ENCODE measurements around the gene RPS26. TPM values are rescaled to one million over a fixed set of nuclear protein-coding genes. Genes with fewer than 3 reads are reported as not detected.

Gene RPS26
- total RNA-seq (2022; extraction: Qiagen RNA extraction; ENCODE audit: low read depth), result 641 to 1,011 TPM (median 739 TPM) in 5 replicates

DNA sequence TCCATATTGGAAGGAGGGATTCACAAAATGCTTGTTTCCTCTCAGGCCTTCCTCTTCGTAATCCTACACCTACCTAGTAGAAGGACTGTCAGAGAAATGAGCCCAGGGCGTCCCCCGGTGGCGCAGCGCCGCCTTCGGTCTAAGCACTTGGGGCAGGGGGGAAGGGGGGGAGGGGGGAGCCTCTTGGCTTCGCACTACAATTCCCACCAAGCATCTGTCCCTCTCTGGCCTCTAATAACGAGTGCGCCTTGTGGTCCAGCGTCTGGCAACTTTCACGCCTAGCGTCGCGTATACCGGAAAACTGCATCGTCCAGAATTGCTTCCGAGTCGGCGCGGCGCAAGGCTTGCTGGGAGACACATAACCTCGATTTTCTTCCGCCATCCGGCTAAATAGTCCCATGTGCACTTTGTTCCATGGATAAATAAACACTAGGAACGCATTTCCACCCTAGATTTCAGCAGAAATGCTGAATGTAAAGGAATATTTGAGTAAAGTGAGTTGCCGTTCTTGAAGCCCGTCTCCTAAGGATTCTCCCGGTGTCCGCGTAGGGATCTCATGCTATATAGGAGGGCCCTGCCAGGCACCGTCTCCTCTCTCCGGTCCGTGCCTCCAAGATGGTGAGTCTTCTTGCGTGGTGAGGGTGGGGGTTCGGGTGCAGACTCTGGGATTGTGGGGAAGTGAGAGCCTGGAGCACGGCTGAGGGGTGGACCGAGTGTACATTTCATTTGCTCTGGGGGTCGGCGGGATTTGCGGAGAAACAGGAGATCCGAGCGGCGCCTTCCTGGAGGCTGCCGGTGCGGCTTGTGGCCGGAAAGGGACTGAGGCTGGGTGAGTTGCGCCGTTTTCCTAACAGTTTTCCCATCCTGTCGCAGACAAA is at the start of gene RPS26:
RPS26 (plus strand) TSS at position 367 of the 878 bp plus-strand sequence; CDS start at position 616, 249 bp downstream.

DNA sequence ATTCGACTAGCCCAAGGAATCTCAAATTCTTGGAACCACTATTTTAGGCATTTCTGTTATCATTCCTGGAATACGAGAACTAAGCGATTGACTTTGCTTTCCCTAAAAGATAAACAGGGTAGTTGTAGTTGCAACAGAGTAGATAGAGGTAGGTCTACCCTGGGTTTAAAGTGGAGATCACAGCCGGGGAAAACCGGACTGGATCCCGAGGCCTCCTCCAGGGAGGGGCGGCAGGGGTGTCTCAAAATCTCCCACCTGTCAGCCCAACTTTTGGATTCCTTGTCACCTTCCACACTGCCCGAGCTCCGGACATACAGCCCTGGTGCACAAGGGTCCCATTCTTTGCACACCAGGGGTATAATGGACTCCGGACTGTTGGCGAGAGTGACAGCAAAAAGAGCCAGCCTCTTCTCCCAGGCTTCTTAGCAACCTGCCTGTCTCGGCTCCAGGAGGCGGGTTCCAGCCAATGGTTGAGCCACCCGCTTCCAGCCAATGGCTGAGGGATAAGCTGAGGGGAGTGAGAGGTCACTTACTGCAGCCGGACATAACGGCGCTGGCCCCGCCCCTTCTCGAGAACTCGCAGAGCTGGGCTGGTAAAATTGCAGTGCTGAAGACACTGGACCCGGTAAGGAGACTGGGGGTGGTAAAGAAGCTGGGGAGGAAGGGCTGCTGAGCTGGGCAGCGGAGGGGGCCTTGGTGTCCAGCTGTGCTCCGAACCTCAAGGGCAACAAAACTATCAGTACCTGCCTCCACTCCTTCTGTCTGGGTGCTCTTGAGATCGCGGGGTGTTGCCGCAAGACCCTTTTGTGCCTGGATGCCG is 44.8 kb upstream of the RPS26 start, which contains the start of gene SUOX:
SUOX (plus strand) TSS at position 562 of the 820 bp plus-strand sequence. CDS start 4,946 bp downstream, outside the sequence.

DNA sequence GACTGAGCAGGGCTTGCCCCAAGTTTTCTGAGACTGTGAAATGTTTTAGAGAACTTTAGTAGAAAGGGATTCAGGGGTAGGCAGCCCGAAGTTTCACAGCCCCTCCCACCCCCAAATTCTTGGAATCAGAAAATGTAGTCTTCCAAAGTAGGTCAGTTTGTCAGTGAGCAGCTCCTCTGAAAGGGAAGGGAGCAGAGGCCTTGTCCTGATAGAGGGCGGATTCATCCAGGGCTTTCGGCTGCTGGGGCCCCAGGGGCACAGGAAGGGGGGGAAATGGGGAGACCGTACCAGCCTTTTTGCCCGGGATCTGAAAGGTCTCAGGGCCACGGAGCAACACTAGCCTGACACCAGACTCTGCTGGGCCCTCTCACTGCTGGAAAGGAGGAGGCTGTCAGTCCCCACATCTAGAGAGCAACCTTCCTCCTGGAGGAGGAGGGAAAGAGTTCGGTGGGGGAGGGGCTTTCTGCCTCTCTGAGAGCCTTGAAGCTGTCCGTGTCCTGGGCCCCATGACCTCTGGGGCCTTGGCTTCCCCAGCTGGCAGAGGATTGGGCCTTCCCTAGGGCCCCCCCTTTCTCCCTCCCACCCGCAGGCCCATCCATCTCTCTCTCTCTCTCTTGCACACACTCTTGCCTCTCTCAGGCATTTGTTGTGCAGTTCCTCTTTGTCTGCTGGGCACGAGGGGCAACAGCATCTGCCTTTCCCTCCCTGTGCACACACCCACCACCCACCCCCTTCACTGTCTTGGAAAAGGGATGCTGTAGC is 21.1 kb upstream of the RPS26 start, which contains the start of gene IKZF4:
IKZF4 (plus strand) TSS at position 621 of the 762 bp plus-strand sequence. CDS start 451 bp downstream, outside the sequence.

DNA sequence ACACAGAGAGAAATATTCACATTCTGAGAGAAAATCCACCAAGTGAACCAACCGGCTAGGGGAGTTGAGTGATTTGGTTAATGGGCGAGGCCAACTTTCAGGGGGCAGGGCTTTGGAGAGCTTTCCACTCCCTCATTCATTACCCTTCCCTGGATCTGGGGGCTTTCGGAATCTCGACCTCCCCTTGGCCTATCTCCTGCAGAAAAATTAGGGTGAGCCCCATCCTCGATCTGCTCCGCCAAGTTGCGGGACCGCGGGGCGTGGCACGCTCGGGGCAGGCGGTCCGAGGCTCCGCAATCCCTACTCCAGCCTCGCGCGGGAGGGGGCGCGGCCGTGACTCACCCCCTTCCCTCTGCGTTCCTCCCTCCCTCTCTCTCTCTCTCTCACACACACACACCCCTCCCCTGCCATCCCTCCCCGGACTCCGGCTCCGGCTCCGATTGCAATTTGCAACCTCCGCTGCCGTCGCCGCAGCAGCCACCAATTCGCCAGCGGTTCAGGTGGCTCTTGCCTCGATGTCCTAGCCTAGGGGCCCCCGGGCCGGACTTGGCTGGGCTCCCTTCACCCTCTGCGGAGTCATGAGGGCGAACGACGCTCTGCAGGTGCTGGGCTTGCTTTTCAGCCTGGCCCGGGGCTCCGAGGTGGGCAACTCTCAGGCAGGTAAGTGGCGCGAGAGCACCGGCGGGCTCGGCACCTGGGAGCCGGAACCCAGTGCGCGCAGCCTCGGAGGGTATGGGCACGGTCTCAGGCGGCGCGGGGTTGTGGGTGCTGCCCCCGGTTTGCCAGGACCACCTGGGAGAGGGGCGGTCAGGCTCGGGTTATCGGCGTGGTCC is 38.2 kb downstream of the RPS26 start, which contains the start of gene ERBB3:
ERBB3 (plus strand) TSS at position 443 of the 833 bp plus-strand sequence; CDS start at position 579, 136 bp downstream.

Other genes starting within 250 kb of the RPS26 start
- 87.8 to 151 TPM (median 101 TPM) in 5 replicates for gene SARNP, start 224.2 kb upstream of the RPS26 start, total RNA-seq (2022; extraction: Qiagen RNA extraction; ENCODE audit: low read depth)
- 73.6 to 116 TPM (median 95.7 TPM) in 5 replicates for gene ORMDL2, start 223.9 kb upstream of the RPS26 start, total RNA-seq (2022; extraction: Qiagen RNA extraction; ENCODE audit: low read depth)
- gene DNAJC14, start 212.3 kb upstream of the RPS26 start, total RNA-seq (2022; extraction: Qiagen RNA extraction; ENCODE audit: low read depth), result 17.3 to 22.8 TPM (median 21.6 TPM) in 5 replicates
- 0.13 to 4.5 TPM (median 0.17 TPM) in 5 replicates for gene MMP19, start 199.0 kb upstream of the RPS26 start, total RNA-seq (2022; extraction: Qiagen RNA extraction; ENCODE audit: low read depth)
- 35.9 to 40.2 TPM (median 38.8 TPM) in 5 replicates for gene PYM1, start 114.0 kb upstream of the RPS26 start, total RNA-seq (2022; extraction: Qiagen RNA extraction; ENCODE audit: low read depth)
- gene DGKA, start 110.8 kb upstream of the RPS26 start, total RNA-seq (2022; extraction: Qiagen RNA extraction; ENCODE audit: low read depth), result 16.5 to 20.0 TPM (median 19.3 TPM) in 5 replicates
- 0.75 to 1.4 TPM (median 0.87 TPM) in 5 replicates for gene PMEL, start 75.9 kb upstream of the RPS26 start, total RNA-seq (2022; extraction: Qiagen RNA extraction; ENCODE audit: low read depth)
- gene CDK2, start 75.1 kb upstream of the RPS26 start, total RNA-seq (2022; extraction: Qiagen RNA extraction; ENCODE audit: low read depth), result 55.0 to 59.1 TPM (median 57.1 TPM) in 5 replicates
- gene RAB5B, start 67.8 kb upstream of the RPS26 start, total RNA-seq (2022; extraction: Qiagen RNA extraction; ENCODE audit: low read depth), result 23.6 to 34.7 TPM (median 34.3 TPM) in 5 replicates
- gene SUOX, start 44.6 kb upstream of the RPS26 start, total RNA-seq (2022; extraction: Qiagen RNA extraction; ENCODE audit: low read depth), result 7.0 to 9.4 TPM (median 8.1 TPM) in 5 replicates
- gene IKZF4, start 20.9 kb upstream of the RPS26 start, total RNA-seq (2022; extraction: Qiagen RNA extraction; ENCODE audit: low read depth), result 1.8 to 3.4 TPM (median 2.4 TPM) in 5 replicates
- gene ERBB3, start 38.2 kb downstream of the RPS26 start, total RNA-seq (2022; extraction: Qiagen RNA extraction; ENCODE audit: low read depth), result 1.1 to 2.8 TPM (median 1.7 TPM) in 5 replicates
- gene PA2G4, start 62.6 kb downstream of the RPS26 start, total RNA-seq (2022; extraction: Qiagen RNA extraction; ENCODE audit: low read depth), result 293 to 379 TPM (median 323 TPM) in 5 replicates
- gene RPL41, start 74.7 kb downstream of the RPS26 start, total RNA-seq (2022; extraction: Qiagen RNA extraction; ENCODE audit: low read depth), result 5,266 to 6,618 TPM (median 5,546 TPM) in 5 replicates
- gene ZC3H10, start 76.3 kb downstream of the RPS26 start, total RNA-seq (2022; extraction: Qiagen RNA extraction; ENCODE audit: low read depth), result 2.4 to 3.7 TPM (median 2.8 TPM) in 5 replicates
- gene ESYT1, start 86.3 kb downstream of the RPS26 start, total RNA-seq (2022; extraction: Qiagen RNA extraction; ENCODE audit: low read depth), result 59.0 to 74.9 TPM (median 65.7 TPM) in 5 replicates
- 71.8 to 84.7 TPM (median 75.8 TPM) in 5 replicates for gene MYL6B, start 110.7 kb downstream of the RPS26 start, total RNA-seq (2022; extraction: Qiagen RNA extraction; ENCODE audit: low read depth)
- gene MYL6, start 116.4 kb downstream of the RPS26 start, total RNA-seq (2022; extraction: Qiagen RNA extraction; ENCODE audit: low read depth), result 2,092 to 2,946 TPM (median 2,208 TPM) in 5 replicates
- 30.7 to 37.5 TPM (median 36.2 TPM) in 5 replicates for gene SMARCC2, start 147.6 kb downstream of the RPS26 start, total RNA-seq (2022; extraction: Qiagen RNA extraction; ENCODE audit: low read depth)
- 20.2 to 25.5 TPM (median 24.6 TPM) in 5 replicates for gene RNF41, start 180.0 kb downstream of the RPS26 start, total RNA-seq (2022; extraction: Qiagen RNA extraction; ENCODE audit: low read depth)
- gene NABP2, start 182.4 kb downstream of the RPS26 start, total RNA-seq (2022; extraction: Qiagen RNA extraction; ENCODE audit: low read depth), result 58.0 to 66.9 TPM (median 62.4 TPM) in 5 replicates
- not detected in 5 replicates for gene SLC39A5, start 188.1 kb downstream of the RPS26 start, total RNA-seq (2022; extraction: Qiagen RNA extraction; ENCODE audit: low read depth)
- gene ANKRD52, start 216.5 kb downstream of the RPS26 start, total RNA-seq (2022; extraction: Qiagen RNA extraction; ENCODE audit: low read depth), result 36.4 to 49.1 TPM (median 44.3 TPM) in 5 replicates
- gene COQ10A, start 225.0 kb downstream of the RPS26 start, total RNA-seq (2022; extraction: Qiagen RNA extraction; ENCODE audit: low read depth), result 16.4 to 20.6 TPM (median 19.3 TPM) in 5 replicates

All from A549 treated with RU486 at 1 μM for 4 hours (cell line).